Measurements from ENCODE around the gene INHBB. TPM values are rescaled to one million over a fixed set of nuclear protein-coding genes. Genes with fewer than 3 reads are reported as not detected.

INHBB gene
- total RNA-seq, 1 donor from 2014 or later = 20.4 TPM

DNA sequence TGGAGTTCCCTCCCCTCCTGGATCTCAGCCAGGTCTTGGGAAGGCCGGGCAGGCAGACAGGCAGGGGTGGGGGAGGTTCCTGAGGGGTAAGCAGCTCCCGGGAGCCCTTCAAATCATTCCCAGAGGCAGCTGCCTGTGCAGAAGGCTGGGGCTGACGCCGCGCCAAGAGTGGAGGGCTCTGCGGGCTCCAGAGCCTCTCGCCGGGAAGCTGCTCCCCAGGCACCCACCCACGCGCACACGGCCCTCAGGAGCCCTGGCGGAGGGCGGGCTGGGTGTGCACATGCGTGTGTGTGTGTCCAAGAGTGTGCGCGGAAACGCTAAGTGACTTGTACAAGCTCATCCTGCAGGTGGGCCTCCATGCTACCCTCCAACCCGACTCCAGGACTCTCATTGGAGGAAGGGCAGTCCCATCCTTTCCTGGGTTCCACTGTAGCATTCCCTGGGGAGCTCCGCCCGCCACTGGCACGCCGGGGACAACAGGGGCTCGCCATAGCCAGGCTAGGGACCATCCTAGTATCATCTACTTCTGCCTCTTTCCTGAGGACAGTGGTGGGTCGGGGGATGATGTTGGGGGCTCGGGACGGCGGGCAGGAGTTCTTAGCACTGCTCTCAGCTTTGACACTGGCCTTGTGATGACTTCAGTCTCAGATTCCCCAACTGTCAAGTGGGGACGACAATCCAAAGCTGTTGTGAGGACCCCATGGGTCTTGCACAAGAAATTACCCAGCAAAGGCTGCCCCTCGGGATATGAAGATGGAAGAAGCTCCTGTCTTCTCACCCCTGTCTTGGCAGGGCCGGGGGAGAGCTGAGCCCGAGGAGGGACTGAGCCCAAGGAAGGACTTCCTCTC, 50.3 kb downstream of the INHBB start:
- no peak for DNase-seq (ENCODE audit: low read depth in 2 of 2)

DNA sequence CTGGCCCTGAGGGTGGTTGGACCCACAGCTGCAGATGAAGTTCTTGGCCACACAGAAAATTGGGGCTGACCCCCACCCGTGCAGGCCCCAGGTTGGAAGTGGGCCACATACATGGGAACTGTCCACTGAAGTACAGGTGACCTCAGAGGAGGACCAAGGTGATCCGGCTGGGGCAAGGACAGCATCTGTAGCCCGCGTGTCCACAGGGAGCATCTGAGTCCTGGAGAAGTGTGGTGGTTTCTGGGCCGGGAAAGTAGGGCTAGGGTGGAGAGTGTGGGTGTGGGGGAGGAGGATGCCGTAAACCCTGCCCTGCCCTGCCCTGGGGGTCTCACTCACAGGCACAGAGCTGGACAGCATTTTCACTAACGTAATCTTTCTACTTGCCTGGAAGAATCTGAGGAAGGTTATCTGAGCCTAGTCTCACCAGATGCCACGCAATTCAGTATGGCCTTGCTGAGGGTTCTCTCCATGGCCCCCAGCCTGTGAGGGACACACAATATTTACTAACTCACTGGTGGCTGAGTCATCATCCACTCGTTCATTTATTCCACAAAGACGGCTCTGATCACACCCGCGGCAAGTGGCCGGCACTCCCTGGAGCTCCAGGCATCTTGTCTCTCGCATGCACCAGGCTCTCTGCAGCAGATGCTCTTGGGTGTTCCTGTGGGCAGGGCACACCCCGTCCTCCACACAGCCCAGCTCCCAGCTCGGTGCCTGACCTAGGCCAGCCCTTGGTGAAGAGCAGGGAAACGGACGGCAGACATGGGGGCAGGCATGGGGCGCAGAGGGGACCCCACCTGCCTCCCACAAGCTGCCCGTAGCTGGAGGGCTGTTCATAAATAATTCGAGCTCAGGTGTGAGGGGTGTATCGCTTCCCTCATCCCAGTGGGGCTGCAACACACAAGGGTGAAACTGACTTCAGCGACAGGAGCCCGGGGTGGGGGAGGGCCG, 51.2 kb downstream of the INHBB start:
- no peak for DNase-seq (ENCODE audit: low read depth in 2 of 2)

DNA sequence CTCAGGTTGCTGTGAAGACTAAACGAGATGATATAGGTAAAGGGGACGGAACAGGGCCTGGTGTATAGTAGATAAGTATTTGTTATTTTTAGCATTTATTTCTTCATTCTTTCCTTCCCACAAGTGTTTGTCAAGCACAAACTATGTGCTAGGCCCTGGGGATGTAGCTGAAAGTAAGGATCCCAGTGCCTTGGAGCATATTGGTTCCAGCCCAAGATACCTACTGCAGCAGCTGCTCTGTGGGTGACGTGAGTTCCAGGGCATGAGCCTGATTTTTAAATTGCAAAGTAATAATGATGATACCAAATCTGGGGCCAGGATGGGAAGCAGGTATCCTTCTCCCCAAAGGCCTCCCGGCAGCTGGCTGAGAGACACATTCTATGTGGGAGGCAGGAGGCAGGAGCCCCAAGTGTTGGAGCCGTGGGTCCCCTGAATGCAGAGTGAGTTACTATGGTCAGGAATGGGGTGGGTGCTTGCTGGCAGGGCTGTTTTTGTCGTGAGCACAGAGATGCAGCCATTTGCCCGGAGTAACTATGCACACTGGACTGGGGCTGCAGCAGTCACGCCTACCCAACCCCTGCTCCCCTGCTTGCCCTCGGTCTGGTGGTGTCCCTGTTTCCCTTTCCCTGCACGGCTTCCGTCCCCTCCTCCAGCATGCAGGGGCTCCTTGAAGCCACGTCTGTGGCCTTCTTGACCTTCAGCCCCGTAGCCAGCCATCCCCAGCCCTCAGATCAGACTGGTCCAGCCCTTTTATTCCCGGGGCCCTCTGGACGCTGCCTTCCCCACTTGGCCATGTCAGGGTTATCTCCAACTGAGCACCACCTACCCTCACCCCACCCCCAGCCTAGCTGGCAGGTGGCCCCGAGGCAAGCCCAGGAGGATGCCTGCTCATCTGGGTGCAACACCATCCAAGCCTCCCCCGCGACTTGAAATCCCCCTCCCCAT, 52.4 kb downstream of the INHBB start:
- DNase-seq (ENCODE audit: low read depth in 2 of 2) = no peak

DNA sequence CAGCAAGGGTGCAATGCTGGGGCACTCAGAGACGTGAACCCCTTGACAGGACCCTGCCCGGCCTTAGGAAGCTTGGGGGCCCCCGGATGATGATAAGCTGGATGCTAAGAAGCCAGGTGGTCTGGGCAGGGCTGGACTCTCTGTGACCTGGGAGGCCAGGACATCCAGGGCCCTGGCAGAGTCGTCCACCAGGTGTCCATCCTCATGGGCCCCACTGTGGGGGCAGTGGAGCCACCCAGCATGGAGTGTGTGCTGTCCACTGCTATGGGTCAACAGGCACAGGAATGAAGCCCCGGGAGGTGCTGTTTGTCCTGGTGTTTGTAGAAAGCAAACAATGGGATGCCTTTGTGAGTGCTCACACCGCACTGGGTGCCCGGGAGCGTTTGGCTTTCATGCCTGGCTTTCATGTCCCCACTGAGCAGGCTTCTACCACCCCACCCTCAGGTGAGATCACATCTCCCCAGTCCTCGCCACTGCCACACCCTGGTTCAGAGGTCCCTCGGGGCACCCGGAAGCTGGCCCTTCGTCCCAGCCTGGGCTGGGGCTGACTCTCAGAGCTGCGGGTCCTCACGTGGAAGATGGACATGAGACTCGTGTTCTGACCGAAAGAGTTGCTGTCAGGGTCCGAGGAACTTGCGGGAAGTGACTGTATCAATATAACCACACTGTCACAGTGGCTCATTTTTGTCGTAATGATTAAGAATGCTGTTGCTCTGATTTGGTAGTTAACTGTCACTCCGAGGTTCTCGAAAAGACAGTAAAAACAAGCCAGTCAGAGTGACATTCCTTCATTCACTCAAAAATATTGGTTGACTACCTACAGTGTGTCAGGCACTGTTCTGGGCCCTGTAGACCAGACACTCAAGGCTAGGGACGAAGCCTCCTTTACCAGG, 53.3 kb downstream of the INHBB start:
- DNase-seq (ENCODE audit: low read depth in 2 of 2) = no peak

DNA sequence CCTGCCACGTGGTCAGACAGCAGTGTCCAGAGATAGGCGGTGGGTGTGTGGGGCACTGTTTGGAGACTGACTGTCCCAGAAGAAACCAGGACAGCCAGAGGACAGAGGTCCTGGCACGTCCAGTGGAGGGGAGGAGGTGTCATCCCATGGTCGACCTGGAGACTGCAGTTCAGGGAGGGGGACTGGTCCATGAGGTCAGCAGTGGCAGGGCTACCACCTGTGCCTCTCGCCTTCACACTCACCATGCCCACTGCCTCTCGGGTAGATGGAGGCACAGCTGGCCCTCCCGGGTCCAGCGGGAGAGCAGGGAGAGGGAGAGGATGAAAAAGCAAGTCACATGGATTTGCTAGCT, 53.9 kb downstream of the INHBB start:
- DNase-seq (ENCODE audit: low read depth in 2 of 2) = no peak

DNA sequence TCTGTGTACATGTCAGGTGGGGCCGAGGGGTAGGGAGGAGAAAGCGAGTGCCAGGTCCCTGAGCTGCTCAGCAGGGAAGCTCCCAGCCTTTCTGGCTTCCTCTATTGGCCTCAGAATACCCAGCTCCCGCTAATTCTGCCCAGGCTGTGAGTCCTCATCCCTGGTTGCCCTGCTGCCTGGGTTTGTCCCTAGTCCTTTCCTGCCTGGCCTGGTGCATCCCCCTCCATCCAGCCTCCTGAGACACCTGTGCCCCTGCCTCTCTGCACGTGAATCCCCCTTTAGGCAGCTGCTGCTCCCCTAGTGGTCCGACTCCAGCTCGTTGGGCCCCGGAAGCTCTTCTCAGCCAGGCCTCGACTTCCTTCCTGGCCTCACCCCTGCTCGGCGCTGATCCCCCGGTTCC, 54.6 kb downstream of the INHBB start:
- no peak for DNase-seq (ENCODE audit: low read depth in 2 of 2)

Other genes starting within 250 kb of the INHBB start
- gene TMEM185B, start 122.7 kb upstream of the INHBB start, total RNA-seq = 19.0 and 34.8 TPM in 2 replicates
- gene RALB, start 93.3 kb upstream of the INHBB start, total RNA-seq = 181 and 182 TPM in 2 replicates

Measured in dermis microvascular lymphatic vessel endothelial cell (primary cell).